ENCODE results near the gene APOC3. TPM values are rescaled to one million over a fixed set of nuclear protein-coding genes. Genes with fewer than 3 reads are reported as not detected.

APOC3 gene
- total and polyA plus RNA-seq, 4 donors: 0.14 to 2.3 TPM; not detected in 2

GRCh38 chr11:116840746-116841296, 11.1 kb downstream of the APOC3 start:
- Histone ChIP-seq H3K9me3 (ENCODE audit: control insufficient read depth in 4 of 4, insufficient read depth in 3 of 4, low read length in 3 of 4) (no peaks in the 10 kb centered on the region), H3K36me3 (ENCODE audit: control insufficient read depth in 4 of 4, insufficient read depth in 4 of 4, low read length in 4 of 4) (peaks cover 6 to 14% (median 10%) of the 10 kb centered on the region in 4 donors), H3K27me3 (ENCODE audit: control insufficient read depth in 3 of 3, insufficient read depth in 3 of 3, low read length in 2 of 3) (no peaks in the 10 kb centered on the region), H3K27ac (ENCODE audit: low read depth in 1 of 2, low read length in 1 of 2) (no peak overlapping the region), H3K4me3 (no peak overlapping the region), H3K4me1 (ENCODE audit: control insufficient read depth in 5 of 5, insufficient read depth in 5 of 5, low read length in 5 of 5) (peaks cover 0 to 42% (median 4%) of the 10 kb centered on the region in 5 donors), H3K9ac (ENCODE audit: insufficient read depth in 1 of 2, low read length in 2 of 2) (no peak overlapping the region)
- WGBS, 2 donors: 78 to 81% methylated on average over 9 of the region's 9 CpGs
- DNase-seq: no peak
- TF ChIP-seq, protein P1, sequence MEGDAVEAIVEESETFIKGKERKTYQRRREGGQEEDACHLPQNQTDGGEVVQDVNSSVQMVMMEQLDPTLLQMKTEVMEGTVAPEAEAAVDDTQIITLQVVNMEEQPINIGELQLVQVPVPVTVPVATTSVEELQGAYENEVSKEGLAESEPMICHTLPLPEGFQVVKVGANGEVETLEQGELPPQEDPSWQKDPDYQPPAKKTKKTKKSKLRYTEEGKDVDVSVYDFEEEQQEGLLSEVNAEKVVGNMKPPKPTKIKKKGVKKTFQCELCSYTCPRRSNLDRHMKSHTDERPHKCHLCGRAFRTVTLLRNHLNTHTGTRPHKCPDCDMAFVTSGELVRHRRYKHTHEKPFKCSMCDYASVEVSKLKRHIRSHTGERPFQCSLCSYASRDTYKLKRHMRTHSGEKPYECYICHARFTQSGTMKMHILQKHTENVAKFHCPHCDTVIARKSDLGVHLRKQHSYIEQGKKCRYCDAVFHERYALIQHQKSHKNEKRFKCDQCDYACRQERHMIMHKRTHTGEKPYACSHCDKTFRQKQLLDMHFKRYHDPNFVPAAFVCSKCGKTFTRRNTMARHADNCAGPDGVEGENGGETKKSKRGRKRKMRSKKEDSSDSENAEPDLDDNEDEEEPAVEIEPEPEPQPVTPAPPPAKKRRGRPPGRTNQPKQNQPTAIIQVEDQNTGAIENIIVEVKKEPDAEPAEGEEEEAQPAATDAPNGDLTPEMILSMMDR (IDR thresholded peaks at IDR 0.05; ENCODE audit: control extremely low read depth, extremely low read depth): no peak
- no peak for ATAC-seq (ENCODE audit: insufficient read depth, low FRiP score)

- TF ChIP-seq, protein P1 (IDR thresholded peaks at IDR 0.05; ENCODE audit: control extremely low read depth, extremely low read depth): no peak
- DNase-seq: no peak
- Histone ChIP-seq H3K36me3 (ENCODE audit: control insufficient read depth in 4 of 4, insufficient read depth in 4 of 4, low read length in 4 of 4) (peaks cover 15 to 23% (median 21%) of the 10 kb centered on the region in 4 donors), H3K27me3 (ENCODE audit: control insufficient read depth in 3 of 3, insufficient read depth in 3 of 3, low read length in 2 of 3) (no peaks in the 10 kb centered on the region), H3K4me1 (ENCODE audit: control insufficient read depth in 5 of 5, insufficient read depth in 5 of 5, low read length in 5 of 5) (peaks cover 0 to 30% (median 0%) of the 10 kb centered on the region in 5 donors), H3K9ac (ENCODE audit: insufficient read depth in 1 of 2, low read length in 2 of 2) (no peak overlapping the region), H3K9me3 (ENCODE audit: control insufficient read depth in 4 of 4, insufficient read depth in 3 of 4, low read length in 3 of 4) (no peaks in the 10 kb centered on the region), H3K27ac (ENCODE audit: low read depth in 1 of 2, low read length in 1 of 2) (no peak overlapping the region), H3K4me3 (no peak overlapping the region)
- 97 to 98% methylated on average over 4 of the region's 4 CpGs for WGBS, 2 donors
- no peak for ATAC-seq (ENCODE audit: insufficient read depth, low FRiP score)
These were observed 12.4 kb downstream of the APOC3 start for GRCh38 chr11:116842117-116842516.

GRCh38 chr11:116842909-116843308, 13.2 kb downstream of the APOC3 start:
- Histone ChIP-seq H3K9me3 (ENCODE audit: control insufficient read depth in 4 of 4, insufficient read depth in 3 of 4, low read length in 3 of 4) (no peaks in the 10 kb centered on the region), H3K4me1 (ENCODE audit: control insufficient read depth in 5 of 5, insufficient read depth in 5 of 5, low read length in 5 of 5) (peaks cover 0 to 22% (median 0%) of the 10 kb centered on the region in 5 donors), H3K36me3 (ENCODE audit: control insufficient read depth in 4 of 4, insufficient read depth in 4 of 4, low read length in 4 of 4) (peaks cover 16 to 29% (median 28%) of the 10 kb centered on the region in 4 donors), H3K27ac (ENCODE audit: low read depth in 1 of 2, low read length in 1 of 2) (no peak overlapping the region), H3K4me3 (no peak overlapping the region), H3K27me3 (ENCODE audit: control insufficient read depth in 3 of 3, insufficient read depth in 3 of 3, low read length in 2 of 3) (no peaks in the 10 kb centered on the region), H3K9ac (ENCODE audit: insufficient read depth in 1 of 2, low read length in 2 of 2) (no peak overlapping the region)
- TF ChIP-seq, protein P1 (IDR thresholded peaks at IDR 0.05; ENCODE audit: control extremely low read depth, extremely low read depth): no peak
- 79 to 84% methylated on average over 4 of the region's 4 CpGs for WGBS, 2 donors
- DNase-seq (no peak), ATAC-seq (ENCODE audit: insufficient read depth, low FRiP score) (no peak)

DNA sequence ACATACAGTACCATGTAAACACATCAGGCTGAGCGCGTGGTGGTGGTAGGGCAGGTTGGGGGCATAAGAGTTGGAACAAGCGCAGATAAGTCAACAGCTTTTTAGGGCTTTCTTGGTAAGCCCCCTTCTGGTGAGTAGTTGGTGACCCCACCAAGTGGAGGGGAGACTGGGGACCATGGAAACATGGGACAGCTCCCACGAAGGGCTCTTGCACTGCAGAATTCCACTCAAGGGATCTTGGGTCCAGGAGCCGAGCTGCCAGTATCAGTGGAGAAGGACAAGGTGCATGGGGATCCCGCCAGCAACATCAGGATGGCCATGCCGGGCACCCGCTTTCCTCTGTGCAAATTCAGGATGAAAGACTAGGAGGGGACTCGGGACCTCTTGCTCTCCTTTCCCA, 14.0 kb downstream of the APOC3 start:
- DNase-seq (no peak), ATAC-seq (ENCODE audit: insufficient read depth, low FRiP score) (no peak)
- Histone ChIP-seq H3K4me1 (ENCODE audit: control insufficient read depth in 5 of 5, insufficient read depth in 5 of 5, low read length in 5 of 5) (peaks cover 0 to 22% (median 0%) of the 10 kb centered on the region in 5 donors), H3K27me3 (ENCODE audit: control insufficient read depth in 3 of 3, insufficient read depth in 3 of 3, low read length in 2 of 3) (no peaks in the 10 kb centered on the region), H3K27ac (ENCODE audit: low read depth in 1 of 2, low read length in 1 of 2) (no peak overlapping the region), H3K9me3 (ENCODE audit: control insufficient read depth in 4 of 4, insufficient read depth in 3 of 4, low read length in 3 of 4) (no peaks in the 10 kb centered on the region), H3K9ac (ENCODE audit: insufficient read depth in 1 of 2, low read length in 2 of 2) (no peak overlapping the region), H3K36me3 (ENCODE audit: control insufficient read depth in 4 of 4, insufficient read depth in 4 of 4, low read length in 4 of 4) (peaks cover 20 to 32% (median 28%) of the 10 kb centered on the region in 4 donors), H3K4me3 (no peak overlapping the region)
- WGBS, 2 donors: 95 to 96% methylated on average over 9 of the region's 9 CpGs
- TF ChIP-seq, protein P1 (IDR thresholded peaks at IDR 0.05; ENCODE audit: control extremely low read depth, extremely low read depth): no peak

Measured in lung (tissue), 12 donors.